SW480 (cell line): ENCODE results near the gene MAGI2.
"Not testable (repeated sequence)": the region's sequence is repeated elsewhere in the genome, so short reads cannot be mapped to it uniquely, and the experiment has no call there.

ENCODE experiments used
- DNase-seq: peaks from one replicate; pipeline ENCODE4 v3.0.0-alpha.2; 2016; ENCODE audit warnings: low spot score

Gene MAGI2

GRCh38 chr7:78024591-78024990, 1428.9 kb downstream of the MAGI2 start:
- no peak for DNase-seq

GRCh38 chr7:78023191-78023590, 1430.3 kb downstream of the MAGI2 start:
- no peak for DNase-seq

DNA sequence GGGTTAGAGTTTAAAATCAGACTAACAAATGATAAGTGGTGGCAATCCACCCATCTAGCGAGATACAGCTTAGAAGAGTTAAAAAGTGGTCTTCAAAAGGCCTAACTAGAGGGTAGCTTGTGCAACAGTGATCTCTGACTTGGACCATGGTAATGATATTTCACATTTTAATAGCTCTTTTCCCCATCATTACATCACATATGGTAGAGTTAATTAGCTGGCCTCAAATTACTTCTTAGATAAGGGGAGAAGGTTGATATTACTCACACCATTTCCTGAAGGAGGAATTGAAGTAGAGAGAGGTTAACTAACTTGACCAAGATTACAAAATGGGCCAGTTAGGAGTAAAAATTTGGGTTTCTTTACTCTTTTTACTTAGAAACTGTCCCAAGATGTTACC, 1431.3 kb downstream of the MAGI2 start:
- no peak for DNase-seq

- DNase-seq: no peak
Observed at GRCh38 chr7:78020874-78021249, 1432.6 kb downstream of the MAGI2 start.

DNA sequence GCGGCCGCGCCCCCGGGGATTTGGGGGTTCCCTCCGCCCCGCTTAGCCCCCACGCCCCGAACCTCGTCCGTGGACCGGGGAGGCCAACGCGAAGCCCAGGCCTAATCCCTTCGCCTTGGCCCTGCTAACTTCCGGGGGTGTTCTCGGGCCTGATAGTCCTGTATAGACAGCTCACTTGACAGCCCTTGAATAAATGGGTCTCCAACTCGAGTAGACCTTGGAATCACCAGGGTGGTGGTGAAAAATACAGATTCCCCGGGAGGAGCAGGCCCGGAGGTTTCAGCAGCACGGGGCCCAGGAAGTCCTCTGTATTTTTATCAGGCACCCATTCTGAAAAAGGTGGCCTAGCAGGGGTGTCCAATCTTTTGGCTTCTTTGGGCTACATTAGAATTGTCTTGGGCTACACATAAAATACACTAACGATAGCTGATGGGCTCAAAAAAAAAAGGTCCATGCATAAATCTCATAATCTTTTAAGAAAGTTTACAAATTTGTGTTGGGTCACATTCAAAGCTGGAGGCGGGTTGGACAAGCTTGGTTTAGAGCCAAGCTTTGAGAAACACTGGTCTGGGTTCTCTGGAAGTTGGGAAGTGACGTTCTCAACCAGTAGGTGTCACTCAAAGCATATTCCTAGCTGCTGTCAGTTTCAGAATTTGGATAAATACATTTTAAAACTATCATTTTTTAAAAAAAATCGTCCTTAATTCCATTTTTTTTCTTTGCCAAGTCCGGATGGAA, 1433.2 kb downstream of the MAGI2 start:
- DNase-seq: peak; percentile 86

GRCh38 chr7:78019447-78020135, 1433.9 kb downstream of the MAGI2 start:
- DNase-seq: peak; percentile 97

- peak; percentile 29 for DNase-seq
Observed at GRCh38 chr7:78018641-78019446, 1434.6 kb downstream of the MAGI2 start.

DNA sequence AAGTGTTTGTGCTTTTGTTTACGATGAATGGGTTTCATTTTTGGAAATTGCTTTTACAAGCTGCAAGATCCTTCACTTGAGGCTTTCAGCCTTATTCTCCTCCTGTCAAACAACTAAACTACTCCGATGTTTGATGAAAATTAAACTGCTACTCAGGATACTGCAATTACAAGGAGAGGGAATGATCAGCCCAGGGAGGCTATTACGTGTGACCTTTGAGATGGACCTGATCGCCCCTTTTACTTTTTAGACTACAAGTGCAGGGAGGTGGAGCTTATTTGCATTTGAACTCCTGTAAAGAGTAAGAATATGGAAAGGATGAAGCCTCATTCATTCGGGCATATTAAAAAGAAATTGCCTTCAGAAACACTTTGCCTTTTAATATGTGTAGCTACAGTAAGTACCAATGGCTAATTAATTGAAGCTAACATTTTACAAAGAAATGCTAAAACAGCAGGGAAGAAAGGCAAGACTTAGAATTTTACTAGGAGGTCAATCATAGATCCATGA, 1435.8 kb downstream of the MAGI2 start:
- no peak for DNase-seq

- no peak for DNase-seq
Observed at GRCh38 chr7:78015574-78016260, 1437.8 kb downstream of the MAGI2 start.

DNA sequence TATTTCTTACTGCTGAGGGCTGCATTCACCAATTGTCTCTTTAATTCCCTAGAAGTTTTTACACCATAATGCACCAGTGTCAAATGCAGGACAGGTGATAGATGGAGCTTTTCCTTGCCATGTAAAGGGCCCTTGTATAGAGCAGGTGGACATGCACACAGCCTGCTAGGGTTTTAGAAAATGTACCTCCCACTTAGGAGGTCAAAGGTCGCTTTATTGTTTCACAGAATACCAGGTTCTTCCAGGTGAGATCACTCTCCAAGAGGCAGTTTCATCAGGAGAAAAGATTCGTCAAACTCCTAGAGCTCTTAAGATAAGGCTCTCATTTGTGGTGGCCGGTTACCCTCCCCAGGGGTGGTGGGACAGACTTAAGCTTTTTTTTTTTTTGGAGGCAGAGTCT, 1439.1 kb downstream of the MAGI2 start:
- no peak for DNase-seq

DNA sequence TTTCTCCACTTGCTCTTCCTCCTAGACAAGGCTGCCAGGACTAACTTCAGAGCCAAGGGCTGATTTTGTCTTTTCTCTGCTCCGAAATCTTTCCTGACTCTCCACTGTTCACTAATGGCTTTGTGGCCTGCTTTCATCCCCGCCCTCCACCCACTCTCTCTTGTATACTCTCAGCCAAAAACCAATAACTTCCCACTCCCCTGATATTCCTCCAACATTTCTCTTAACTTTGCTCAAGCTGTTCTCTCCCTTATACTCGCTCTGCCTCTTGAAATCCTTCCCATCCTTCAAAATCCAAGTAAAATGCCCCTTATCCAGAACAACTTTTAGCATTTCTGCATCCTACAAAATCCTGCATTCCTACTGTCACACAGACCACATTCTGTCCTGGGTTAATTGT, 1440.1 kb downstream of the MAGI2 start:
- no peak for DNase-seq

DNA sequence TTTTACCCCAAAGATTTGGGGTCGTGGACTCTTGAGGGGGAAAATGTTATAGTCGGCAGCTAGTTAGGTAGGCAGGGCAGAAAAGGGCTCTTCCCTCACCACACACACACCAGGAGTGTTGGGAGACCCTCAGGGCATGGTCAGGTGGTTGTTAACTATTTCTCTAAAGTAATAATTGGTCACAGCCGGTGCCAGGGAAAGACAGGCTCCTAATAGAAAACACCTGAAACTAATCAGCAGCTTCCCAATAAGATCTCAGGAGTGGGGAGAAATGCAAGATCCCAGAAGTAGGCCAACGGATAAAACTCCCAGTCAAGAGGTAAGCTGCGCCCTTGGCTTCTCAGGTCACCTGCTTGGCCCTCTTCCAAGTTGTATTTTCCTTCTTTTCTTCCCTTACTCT, 1441.8 kb downstream of the MAGI2 start:
- DNase-seq: no peak

GRCh38 chr7:78007231-78007630, 1446.2 kb downstream of the MAGI2 start:
- DNase-seq: no peak

GRCh38 chr7:78006063-78006755, 1447.3 kb downstream of the MAGI2 start:
- no peak for DNase-seq

- no peak for DNase-seq
Observed at GRCh38 chr7:78002715-78003114, 1450.8 kb downstream of the MAGI2 start.

DNA sequence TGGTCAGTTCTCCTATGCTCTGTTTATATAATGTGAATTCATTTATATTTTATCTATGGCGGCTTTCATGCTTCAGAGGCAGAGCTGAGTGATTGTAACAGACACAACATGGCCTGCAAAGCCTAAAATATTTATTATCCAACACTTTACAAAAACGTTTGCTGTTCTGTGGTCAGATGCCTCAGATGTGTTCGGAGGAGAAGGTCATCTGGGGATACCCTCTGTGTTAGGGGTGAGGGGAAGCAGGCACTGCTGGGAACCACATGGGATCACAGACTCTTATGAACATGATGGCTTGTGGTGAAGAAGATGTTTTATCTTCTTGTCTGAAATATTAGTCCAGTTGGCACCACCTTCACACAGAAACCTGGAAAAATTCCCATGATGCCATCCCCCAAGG, 1451.4 kb downstream of the MAGI2 start:
- DNase-seq: no peak

- not testable (repeated sequence) for DNase-seq
Observed at GRCh38 chr7:77999168-77999567, 1454.3 kb downstream of the MAGI2 start.

DNA sequence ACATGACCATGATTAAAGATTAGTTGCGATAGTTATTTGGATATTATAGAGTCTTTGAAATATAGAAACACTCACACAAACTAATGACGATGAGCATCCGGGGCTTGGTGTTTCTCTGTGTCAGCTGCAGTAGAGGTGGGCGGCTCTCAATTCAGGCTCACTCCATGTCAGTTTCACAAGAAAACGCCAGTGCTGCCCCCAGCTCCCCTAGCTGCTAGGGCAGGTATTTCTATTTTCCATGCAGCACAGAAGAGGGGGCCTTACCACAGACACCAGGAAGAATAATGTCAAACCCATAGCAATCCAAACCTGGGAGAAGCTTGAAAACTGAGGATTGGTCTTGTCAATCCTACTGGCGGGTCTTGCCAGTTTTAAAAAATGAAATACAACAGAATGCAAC, 1457.8 kb downstream of the MAGI2 start:
- no peak for DNase-seq

GRCh38 chr7:77993838-77994237, 1459.6 kb downstream of the MAGI2 start:
- DNase-seq: no peak

- no peak for DNase-seq
Observed at GRCh38 chr7:77991656-77992055, 1461.8 kb downstream of the MAGI2 start.

- DNase-seq: no peak
Observed at GRCh38 chr7:77989981-77990566, 1463.4 kb downstream of the MAGI2 start.
